Hepatocyte (in vitro differentiated cells): ENCODE measurements around the gene DCST1.

ENCODE experiments used
- EZH2 ChIP-seq: fragments of 200-600 bp; sonication (generic); IDR thresholded peaks from 2 replicates; pipeline ENCODE4 v1.6.1; 2016; ENCODE audit warnings: antibody characterized with exemption, mild to moderate bottlenecking, borderline replicate concordance
- EZH2phosphoT487 ChIP-seq: fragments of 200-600 bp; sonication (generic); IDR thresholded peaks from one replicate; pipeline ENCODE4 v1.6.1; 2018; ENCODE audit warnings: antibody characterized with exemption, mild to moderate bottlenecking, low read depth, moderate library complexity; ENCODE audit not compliant: unreplicated experiment, severe bottlenecking
- TF ChIP-seq, protein P1 (sequence below): fragments of 200-600 bp; sonication (generic); IDR thresholded peaks from 2 replicates; pipeline ENCODE4 v1.5.1; 2016; ENCODE audit warnings: antibody characterized with exemption, mild to moderate bottlenecking; ENCODE audit not compliant: poor library complexity

DNA sequence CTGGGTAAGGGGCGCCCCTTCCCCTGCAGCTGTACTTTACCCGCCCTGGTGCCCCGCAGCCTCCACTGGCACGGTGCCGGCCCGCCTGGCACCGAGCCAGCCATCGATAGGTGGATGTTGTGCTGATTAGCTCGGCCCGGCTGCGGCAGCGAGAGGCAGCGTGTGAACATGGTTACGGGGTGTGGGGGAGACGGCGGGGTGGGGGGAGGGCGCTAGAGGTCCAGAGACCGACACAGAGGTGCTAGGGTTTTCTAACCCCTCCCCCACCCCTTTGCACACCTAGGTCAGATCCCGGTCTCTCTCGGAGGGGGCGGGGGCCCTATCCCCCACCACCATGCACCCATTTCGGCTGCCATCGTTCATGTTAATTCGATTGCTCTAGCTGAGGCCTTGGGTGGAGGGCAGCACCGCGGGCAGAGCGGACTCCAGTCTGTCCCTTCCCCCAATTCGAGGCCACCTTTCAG is 36.6 kb downstream of the DCST1 start:
- TF ChIP-seq, protein P1, sequence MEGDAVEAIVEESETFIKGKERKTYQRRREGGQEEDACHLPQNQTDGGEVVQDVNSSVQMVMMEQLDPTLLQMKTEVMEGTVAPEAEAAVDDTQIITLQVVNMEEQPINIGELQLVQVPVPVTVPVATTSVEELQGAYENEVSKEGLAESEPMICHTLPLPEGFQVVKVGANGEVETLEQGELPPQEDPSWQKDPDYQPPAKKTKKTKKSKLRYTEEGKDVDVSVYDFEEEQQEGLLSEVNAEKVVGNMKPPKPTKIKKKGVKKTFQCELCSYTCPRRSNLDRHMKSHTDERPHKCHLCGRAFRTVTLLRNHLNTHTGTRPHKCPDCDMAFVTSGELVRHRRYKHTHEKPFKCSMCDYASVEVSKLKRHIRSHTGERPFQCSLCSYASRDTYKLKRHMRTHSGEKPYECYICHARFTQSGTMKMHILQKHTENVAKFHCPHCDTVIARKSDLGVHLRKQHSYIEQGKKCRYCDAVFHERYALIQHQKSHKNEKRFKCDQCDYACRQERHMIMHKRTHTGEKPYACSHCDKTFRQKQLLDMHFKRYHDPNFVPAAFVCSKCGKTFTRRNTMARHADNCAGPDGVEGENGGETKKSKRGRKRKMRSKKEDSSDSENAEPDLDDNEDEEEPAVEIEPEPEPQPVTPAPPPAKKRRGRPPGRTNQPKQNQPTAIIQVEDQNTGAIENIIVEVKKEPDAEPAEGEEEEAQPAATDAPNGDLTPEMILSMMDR, result no peak
- TF ChIP-seq EZH2 (no peak), EZH2phosphoT487 (no peak)
